GM12864 (cell line): Measurements from ENCODE around the gene RDH5.

Experiments
- DNase-seq: peaks from one replicate; pipeline ENCODE4 v3.0.0-alpha.2; 2011; ENCODE audit warnings: low read depth
- H3K4me3 ChIP-seq: 2 replicates; pipeline ENCODE4 v1.5.1; 2011; ENCODE audit warnings: mild to moderate bottlenecking, low read depth, low read length, control low read depth
- TF ChIP-seq, protein P1 (sequence below): IDR thresholded peaks from 2 replicates; pipeline ENCODE4 v1.5.1; 2011; ENCODE audit warnings: low read depth, mild to moderate bottlenecking, moderate library complexity, low read length, control low read depth, inconsistent platforms; ENCODE audit errors: missing control alignments

Gene RDH5

DNA sequence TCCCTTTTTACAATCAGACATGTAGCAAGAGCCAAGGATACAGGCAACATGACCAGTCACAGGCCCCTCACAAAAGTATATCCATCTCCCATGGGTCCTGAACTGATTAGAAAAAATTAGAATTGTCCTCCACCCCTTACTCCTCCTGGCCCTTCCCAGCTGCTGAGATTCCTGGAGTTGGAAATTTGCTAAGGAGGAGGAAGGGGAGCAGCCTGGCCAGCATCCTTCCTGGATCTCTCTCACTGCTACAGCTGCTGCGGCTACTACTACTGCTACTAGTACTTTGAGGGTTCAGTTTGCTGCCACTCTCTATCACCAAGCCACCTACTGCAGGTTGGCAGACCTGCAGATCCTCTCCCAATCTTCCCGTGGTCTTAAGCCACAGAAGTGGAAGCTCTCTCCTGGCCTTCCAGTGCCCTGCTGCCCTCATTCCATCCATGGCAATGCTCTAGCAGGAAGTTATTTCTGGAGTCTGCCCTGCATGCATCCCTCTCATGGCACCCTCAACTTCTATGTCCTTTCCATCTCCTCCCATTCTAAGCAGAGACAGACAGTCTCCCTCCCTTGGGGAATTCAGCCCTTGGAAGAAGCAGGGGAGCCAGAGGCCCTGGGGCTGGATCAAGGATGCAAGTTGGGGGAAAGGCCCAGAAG, 13.5 kb upstream of the RDH5 start:
- no peak overlapping the region for H3K4me3 ChIP-seq
- no peak for DNase-seq
- TF ChIP-seq, protein P1, sequence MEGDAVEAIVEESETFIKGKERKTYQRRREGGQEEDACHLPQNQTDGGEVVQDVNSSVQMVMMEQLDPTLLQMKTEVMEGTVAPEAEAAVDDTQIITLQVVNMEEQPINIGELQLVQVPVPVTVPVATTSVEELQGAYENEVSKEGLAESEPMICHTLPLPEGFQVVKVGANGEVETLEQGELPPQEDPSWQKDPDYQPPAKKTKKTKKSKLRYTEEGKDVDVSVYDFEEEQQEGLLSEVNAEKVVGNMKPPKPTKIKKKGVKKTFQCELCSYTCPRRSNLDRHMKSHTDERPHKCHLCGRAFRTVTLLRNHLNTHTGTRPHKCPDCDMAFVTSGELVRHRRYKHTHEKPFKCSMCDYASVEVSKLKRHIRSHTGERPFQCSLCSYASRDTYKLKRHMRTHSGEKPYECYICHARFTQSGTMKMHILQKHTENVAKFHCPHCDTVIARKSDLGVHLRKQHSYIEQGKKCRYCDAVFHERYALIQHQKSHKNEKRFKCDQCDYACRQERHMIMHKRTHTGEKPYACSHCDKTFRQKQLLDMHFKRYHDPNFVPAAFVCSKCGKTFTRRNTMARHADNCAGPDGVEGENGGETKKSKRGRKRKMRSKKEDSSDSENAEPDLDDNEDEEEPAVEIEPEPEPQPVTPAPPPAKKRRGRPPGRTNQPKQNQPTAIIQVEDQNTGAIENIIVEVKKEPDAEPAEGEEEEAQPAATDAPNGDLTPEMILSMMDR: no peak

DNA sequence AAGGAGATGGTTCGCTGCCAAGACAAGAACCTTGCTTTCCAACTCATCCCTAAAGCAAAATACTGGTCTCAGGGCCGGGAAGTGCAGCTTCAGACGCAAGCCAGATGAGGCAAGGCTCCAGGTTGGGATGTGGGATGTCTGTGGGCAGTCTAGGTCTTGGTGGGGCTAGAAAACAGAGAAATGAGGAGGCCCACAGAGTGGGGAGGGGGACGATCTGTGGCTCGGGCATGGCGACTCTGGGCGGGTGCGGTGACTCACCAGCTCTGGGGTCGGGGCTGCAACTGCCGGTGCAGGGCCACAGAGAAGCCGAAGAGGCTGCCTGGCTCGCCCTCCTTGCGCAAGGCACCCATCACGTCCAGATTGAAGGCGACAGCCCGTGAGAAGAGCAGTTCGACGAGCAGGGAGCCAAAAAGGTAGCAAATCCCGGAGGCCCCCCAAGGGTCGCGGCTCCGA, 12.9 kb upstream of the RDH5 start:
- no peak for DNase-seq
- H3K4me3 ChIP-seq: no peak overlapping the region
- TF ChIP-seq, protein P1: no peak

DNA sequence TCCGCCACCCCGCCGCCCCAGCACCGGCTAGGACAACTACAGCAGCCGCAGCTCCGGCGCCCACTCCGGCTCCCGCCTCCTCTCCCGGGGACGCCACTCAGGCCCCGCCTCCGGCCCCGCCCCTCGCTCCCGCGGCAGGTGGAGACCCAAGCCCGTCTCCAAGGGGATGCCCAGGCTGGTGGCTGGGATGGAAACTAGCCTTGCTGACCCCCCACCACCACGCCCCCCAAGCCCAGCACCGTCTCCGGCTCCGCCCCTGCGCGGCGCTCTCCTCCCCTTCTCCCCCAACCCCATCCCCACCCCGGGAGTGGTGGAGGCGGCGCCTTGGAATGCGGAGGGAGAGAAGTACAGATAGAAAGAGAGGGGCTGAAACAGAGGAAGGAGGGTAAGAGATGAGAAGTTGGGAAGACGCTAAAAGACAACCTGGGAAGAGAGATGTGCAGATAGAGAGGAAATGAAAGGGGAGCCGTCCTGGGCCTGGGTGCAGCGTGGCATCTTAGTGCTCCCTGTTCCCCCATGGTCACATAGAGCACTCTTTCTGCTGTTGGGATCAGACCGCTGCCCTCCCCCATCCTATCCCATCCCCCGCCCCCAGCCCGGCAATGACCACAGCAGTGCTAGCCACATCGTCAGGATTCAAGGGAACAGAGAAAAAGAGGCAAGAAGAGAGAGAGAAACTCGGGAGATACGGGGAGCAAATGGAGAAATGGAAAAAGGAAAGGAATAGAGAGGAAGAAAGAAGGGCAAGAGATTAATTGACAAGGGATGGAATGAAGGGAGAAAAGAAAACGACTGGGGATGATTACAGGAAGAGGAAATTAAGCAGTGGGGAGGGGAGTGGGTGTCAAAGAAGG, 12.1 kb upstream of the RDH5 start, which contains the start of gene ITGA7:
Gene ITGA7, minus strand, starts transcription at position 64 of the 854 bp plus-strand sequence. CDS start 222 bp downstream, outside the sequence.
- TF ChIP-seq, protein P1: no peak
- peak within 1 kb of the TSS; percentile 42 for H3K4me3 ChIP-seq
- DNase-seq: no peak

DNA sequence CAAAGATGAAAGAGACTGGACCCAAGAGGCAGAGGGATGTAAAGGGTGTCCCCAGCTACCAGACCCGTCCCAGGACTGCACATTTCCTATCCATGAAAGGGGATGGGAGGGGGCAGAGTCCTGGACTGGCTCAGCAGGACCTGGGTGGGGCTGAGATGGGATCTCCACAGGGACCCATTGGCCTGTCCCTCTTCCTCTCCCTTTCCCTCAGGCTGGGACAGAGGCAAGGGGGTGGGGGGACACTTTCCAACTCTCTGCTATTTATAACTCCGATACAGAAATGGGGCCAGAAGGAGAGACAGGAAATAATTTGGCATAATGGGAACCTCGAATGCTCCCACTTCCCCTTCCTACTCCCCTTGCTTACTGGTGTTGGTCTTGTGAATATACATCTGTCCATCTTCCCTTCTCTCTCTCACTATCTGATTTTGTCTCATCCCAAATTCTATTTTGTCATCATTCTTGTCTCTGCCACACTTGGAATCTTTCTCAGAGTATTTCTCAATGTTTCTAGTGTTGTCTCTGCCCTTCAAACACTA, 11.4 kb upstream of the RDH5 start:
- no peak overlapping the region for H3K4me3 ChIP-seq
- DNase-seq: no peak
- TF ChIP-seq, protein P1: no peak

DNA sequence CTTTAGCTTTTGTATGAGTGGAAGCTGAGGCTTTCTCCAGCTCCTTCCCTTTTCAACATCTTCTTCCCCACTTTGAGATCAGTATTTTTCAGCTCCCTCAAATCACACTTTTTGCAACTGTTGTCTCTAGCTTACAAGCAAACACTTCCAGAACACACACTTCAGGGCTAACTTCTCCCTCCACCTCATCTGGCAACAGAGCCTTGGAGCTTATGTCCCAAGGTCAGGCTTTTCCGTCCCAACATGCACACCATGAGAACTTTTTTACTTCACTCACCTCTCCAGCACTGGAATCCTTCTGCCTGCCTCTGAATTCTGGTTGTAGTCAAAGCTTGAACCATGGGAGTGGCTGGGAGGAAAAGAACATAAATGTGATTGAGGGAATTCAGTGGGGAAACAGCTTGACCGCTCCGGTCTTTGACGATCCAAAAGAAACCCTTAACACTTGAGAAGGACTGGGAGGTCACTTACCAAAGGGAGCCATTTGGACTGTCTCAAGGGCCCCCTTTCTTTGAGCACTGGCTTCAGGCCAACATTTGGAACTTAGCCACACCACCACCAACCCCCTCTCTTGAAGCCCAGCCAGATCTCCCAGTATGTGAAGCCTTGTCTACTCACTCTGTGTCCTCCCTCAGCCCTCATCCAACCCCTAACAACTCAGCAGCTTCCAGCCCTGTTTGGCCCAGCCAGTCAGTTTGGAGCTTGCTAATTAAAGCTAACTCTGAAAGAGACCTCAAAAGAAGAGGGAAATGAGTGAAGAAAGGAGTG, 8.2 kb upstream of the RDH5 start:
- H3K4me3 ChIP-seq: no peak overlapping the region
- no peak for DNase-seq
- TF ChIP-seq, protein P1: no peak

DNA sequence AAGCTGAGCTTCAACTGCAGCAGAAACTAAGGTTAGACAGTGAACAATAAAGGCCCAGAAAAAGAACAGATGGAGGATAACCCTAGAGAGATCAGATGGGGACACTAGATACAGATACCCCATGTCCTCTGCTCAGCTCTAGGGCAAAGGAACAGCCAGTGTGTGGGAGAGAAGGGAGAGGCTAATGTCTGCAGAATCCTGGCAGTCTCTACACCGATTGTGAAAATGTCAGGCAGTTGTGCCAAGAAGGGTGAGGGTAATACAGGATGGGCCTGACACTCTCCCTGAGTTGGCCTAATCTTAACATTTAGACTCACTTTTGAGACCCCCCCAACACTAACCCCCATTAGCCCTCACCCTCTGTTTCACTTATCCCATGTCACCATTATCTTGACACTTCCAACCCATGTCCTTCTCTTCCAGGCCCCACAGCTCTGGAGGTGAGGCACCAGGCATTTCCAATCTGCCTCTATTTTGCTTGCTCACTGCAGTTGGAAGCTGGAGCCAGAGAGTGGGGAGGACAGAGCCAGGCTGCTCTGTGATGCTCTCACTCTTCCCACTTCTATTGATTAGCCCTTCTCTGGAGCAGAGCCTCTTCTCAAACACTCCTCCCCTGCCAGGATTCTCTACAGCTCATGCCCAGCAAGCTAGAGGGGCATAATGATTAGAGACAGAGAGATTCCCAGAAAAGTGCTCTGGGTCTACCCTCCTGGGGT, 7.3 kb upstream of the RDH5 start:
- H3K4me3 ChIP-seq: no peak overlapping the region
- TF ChIP-seq, protein P1: no peak
- no peak for DNase-seq
